OCI-LY3 (cell line): ENCODE results near the gene GPR3.
A peak's percentile ranks its signal among the peaks of the same experiment; 100 is the strongest.

Experiments
- H2AFZ ChIP-seq: fragments of 200-600, 300-600 bp; shearing (Covaris generic); 2 replicates; pipeline ENCODE4 v1.6.0; 2014; ENCODE audit warnings: antibody characterized with exemption, low read depth, low read length
- H3K27ac ChIP-seq: fragments of 200-600, 300-600 bp; sonication (generic); 2 replicates; pipeline ENCODE4 v1.5.1; 2014; ENCODE audit warnings: mild to moderate bottlenecking, low read length, moderate library complexity, mixed read lengths
- H3K27me3 ChIP-seq: fragments of 200-600, 300-600 bp; sonication (generic); 2 replicates; pipeline ENCODE4 v1.6.1; 2014; ENCODE audit warnings: low read depth, low read length, mixed read lengths
- H3K36me3 ChIP-seq: fragments of 200-600, 300-600 bp; sonication (generic); replicated peaks from 2 replicates; pipeline ENCODE3; 2014; ENCODE audit warnings: low read depth, low read length, mixed read lengths
- H3K4me1 ChIP-seq: fragments of 300-600, 200-600 bp; sonication (generic); 2 replicates; pipeline ENCODE4 v1.6.1; 2014; ENCODE audit warnings: low read length, mixed read lengths
- H3K4me2 ChIP-seq: fragments of 200-600, 300-600 bp; sonication (generic); 2 replicates; pipeline ENCODE4 v1.6.1; 2014; ENCODE audit warnings: low read length, mixed read lengths
- H3K4me3 ChIP-seq: fragments of 300-600, 200-600 bp; sonication (generic); 2 replicates; pipeline ENCODE4 v1.5.1; 2014; ENCODE audit warnings: antibody characterized with exemption, mild to moderate bottlenecking, low read length, moderate library complexity
- H3K79me2 ChIP-seq: fragments of 300-600, 200-600 bp; shearing (Covaris generic); 2 replicates; pipeline ENCODE4 v1.6.1; 2014; ENCODE audit warnings: mild to moderate bottlenecking, low read length, mixed read lengths
- H3K9ac ChIP-seq: fragments of 300-600, 200-600 bp; shearing (Covaris generic); 2 replicates; pipeline ENCODE4 v1.6.0; 2014; ENCODE audit warnings: mild to moderate bottlenecking, low read length, moderate library complexity
- H3K9me3 ChIP-seq: fragments of 200-600, 300-600 bp; shearing (Covaris generic); 2 replicates; pipeline ENCODE4 v1.6.1; 2014; ENCODE audit warnings: low read length, mixed read lengths; ENCODE audit not compliant: insufficient read depth
- H4K20me1 ChIP-seq: fragments of 200-600, 300-600 bp; sonication (generic); 2 replicates; pipeline ENCODE4 v1.6.1; 2016; ENCODE audit warnings: low read length, mixed read lengths; ENCODE audit not compliant: insufficient read depth
- EZH2phosphoT487 ChIP-seq: fragments of 200-600 bp; shearing (Covaris generic); IDR thresholded peaks from 2 replicates; pipeline ENCODE4 v1.6.1; 2018; ENCODE audit warnings: antibody characterized with exemption, mixed run types, low read depth
- TF ChIP-seq, protein P1 (sequence below): fragments of 200-600, 300-600 bp; sonication (generic); IDR thresholded peaks from 2 replicates; pipeline ENCODE4 v1.5.1; 2014; ENCODE audit warnings: antibody characterized with exemption, low read length, low read depth

Gene GPR3

DNA sequence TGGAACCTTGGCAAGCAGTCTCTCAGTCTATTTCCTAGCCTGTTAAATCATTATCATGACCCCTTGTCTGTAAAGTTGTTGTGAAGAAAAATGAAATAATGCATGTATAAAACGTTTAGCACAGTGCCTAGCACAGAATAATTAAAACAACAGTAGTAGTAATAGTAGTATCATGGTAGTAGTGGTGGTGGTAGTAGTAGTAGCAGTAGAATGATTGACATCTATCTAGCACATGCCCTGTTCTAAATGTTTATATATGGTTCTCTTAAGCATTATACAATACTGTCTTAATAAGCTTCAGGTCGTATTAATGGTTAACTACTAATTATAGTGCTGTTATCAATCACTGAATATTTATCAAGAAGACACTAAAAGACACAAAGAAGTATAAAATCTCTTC is 46.7 kb downstream of the GPR3 start:
- H3K27ac ChIP-seq: no peak overlapping the region
- TF ChIP-seq EZH2phosphoT487: no peak
- TF ChIP-seq, protein P1, sequence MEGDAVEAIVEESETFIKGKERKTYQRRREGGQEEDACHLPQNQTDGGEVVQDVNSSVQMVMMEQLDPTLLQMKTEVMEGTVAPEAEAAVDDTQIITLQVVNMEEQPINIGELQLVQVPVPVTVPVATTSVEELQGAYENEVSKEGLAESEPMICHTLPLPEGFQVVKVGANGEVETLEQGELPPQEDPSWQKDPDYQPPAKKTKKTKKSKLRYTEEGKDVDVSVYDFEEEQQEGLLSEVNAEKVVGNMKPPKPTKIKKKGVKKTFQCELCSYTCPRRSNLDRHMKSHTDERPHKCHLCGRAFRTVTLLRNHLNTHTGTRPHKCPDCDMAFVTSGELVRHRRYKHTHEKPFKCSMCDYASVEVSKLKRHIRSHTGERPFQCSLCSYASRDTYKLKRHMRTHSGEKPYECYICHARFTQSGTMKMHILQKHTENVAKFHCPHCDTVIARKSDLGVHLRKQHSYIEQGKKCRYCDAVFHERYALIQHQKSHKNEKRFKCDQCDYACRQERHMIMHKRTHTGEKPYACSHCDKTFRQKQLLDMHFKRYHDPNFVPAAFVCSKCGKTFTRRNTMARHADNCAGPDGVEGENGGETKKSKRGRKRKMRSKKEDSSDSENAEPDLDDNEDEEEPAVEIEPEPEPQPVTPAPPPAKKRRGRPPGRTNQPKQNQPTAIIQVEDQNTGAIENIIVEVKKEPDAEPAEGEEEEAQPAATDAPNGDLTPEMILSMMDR: no peak
- no peaks in the 10 kb centered on the region for H3K36me3 ChIP-seq
- no peaks in the 10 kb centered on the region for H3K9me3 ChIP-seq
- H2AFZ ChIP-seq: no peak overlapping the region
- peaks cover 32% of the 10 kb centered on the region for H4K20me1 ChIP-seq
- H3K9ac ChIP-seq: no peak overlapping the region
- H3K79me2 ChIP-seq: peaks cover 38% of the 10 kb centered on the region
- H3K27me3 ChIP-seq: no peaks in the 10 kb centered on the region
- H3K4me1 ChIP-seq: peaks cover 47% of the 10 kb centered on the region
- no peak overlapping the region; the same call in 1 of the 2 replicates for H3K4me2 ChIP-seq
- H3K4me3 ChIP-seq: no peak overlapping the region

DNA sequence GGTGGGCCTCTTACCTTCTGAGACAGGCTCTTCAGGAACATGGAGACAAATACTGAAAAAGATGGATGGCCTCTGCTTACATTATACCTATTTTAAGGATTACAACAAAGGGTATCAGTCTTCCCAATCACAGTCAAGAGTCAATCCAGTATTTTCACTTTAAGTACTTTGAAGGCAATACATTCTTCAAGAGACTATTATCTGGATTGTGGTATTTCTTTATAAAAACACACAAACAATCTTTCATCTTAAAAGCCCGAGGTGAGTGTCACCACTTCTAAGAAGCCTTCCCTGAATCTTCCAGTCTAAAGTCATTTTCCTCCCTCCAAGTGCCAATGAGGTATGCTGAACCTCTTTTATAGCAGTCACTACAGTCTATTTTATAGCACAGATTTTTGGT is 52.2 kb downstream of the GPR3 start:
- Histone ChIP-seq H3K79me2 (peaks cover 25% of the 10 kb centered on the region), H3K4me2 (peak overlapping the region; percentile 97)

More for the DNA sequence above, 52.2 kb downstream of the GPR3 start:
- Histone ChIP-seq H3K9me3 (no peaks in the 10 kb centered on the region), H4K20me1 (peaks cover 7% of the 10 kb centered on the region), H3K36me3 (no peaks in the 10 kb centered on the region), H3K4me3 (no peak overlapping the region), H3K27ac (peak overlapping the region; percentile 56; the same call in 1 of the 2 replicates), H3K4me1 (peaks cover 31% of the 10 kb centered on the region), H2AFZ (no peak overlapping the region), H3K27me3 (no peaks in the 10 kb centered on the region), H3K9ac (no peak overlapping the region)
- TF ChIP-seq, protein P1: no peak
- no peak for TF ChIP-seq EZH2phosphoT487
